Transverse colon (tissue), 4 donors: Measurements from ENCODE around the gene MGST2. TPM values are rescaled to one million over a fixed set of nuclear protein-coding genes. Genes with fewer than 3 reads are reported as not detected.

Experiments used
- DNase-seq: peaks from one replicate; pipeline ENCODE4 v3.0.0-alpha.2; 2019
- H3K27ac ChIP-seq, 4 donors: fragments of 200-600 bp; sonication (generic); 2 replicates each; pipeline ENCODE4 v1.5.1; 2016 to 2018; ENCODE audit warnings: inconsistent platforms in 4 of 4
- H3K27me3 ChIP-seq: fragments of 200-600 bp; sonication (generic); 2 replicates; pipeline ENCODE4 v1.5.1; 2017; ENCODE audit warnings: inconsistent platforms
- H3K36me3 ChIP-seq, 4 donors: fragments of 200-600 bp; sonication (generic); 2 replicates each; pipeline ENCODE4 v1.5.1; 2017 to 2019; ENCODE audit warnings: inconsistent platforms in 4 of 4
- H3K4me1 ChIP-seq, 4 donors: fragments of 200-600 bp; sonication (generic); 2 replicates each; pipeline ENCODE4 v1.5.1; 2017 to 2020; ENCODE audit warnings: inconsistent platforms in 4 of 4
- H3K4me3 ChIP-seq, 4 donors: fragments of 200-600 bp; sonication (generic); 1 replicate in 1 of 4; 2 replicates in 3 of 4; pipeline versions ENCODE4 v1.5.1 to v1.6.1; 2017 to 2019; ENCODE audit warnings: inconsistent platforms in 4 of 4
- H3K9me3 ChIP-seq, 2 donors: fragments of 200-600 bp; sonication (generic); 2 replicates each; pipeline ENCODE4 v1.5.1; 2017 to 2019; ENCODE audit warnings: inconsistent platforms in 2 of 2
- CTCF ChIP-seq, 5 experiments: fragments of 200-600 bp in 3 of 5; fragments of 450-650 bp in 2 of 5; sonication (generic) in 3 of 5; IDR thresholded peaks; 1 replicate in 2 of 5; 2 replicates in 3 of 5; pipeline ENCODE4 v1.5.1; 2016 to 2017; ENCODE audit warnings: antibody characterized with exemption in 5 of 5, inconsistent platforms in 3 of 5, mild to moderate bottlenecking in 2 of 5, moderate library complexity in 1 of 5
- EP300 ChIP-seq: sonication (generic); formaldehyde crosslinking; IDR thresholded peaks from one replicate; pipeline ENCODE4 v1.6.1; 2017; ENCODE audit warnings: antibody characterized with exemption, low read depth
- POLR2A ChIP-seq: fragments of 450-650 bp; IDR thresholded peaks from one replicate; pipeline ENCODE4 v1.6.1; 2016; ENCODE audit warnings: antibody characterized with exemption, mild to moderate bottlenecking, moderate library complexity
- POLR2AphosphoS5 ChIP-seq, 3 donors: sonication (generic); formaldehyde crosslinking; IDR thresholded peaks; one replicate each; pipeline ENCODE4 v1.6.1; 2016; ENCODE audit warnings: antibody characterized with exemption in 3 of 3
- WGBS, 2 donors: methylation state at CpG; one replicate each; pipeline ENCODE4 v1.1.5; 2018; ENCODE audit warnings: low coverage in 1 of 2; 5-methylcytosine and 5-hydroxymethylcytosine counted together
- in situ Hi-C, 4 donors: fragments of 200-750 bp; cut with MboI; loops; one replicate each; pipeline versions ENCODE4 v1.15.0 to v1.15.1; 2017; ENCODE audit warnings: low sequenced_read_pairs in 3 of 4, low pct_ligation_motif_present in 1 of 4, low pct_unique_long_range_greater_than_20kb in 1 of 4
- intact Hi-C: fragments of 100-400 bp; cut with DNase I; formaldehyde crosslinking; loops from one replicate; pipeline ENCODE4 v1.15.1; 2023; ENCODE audit warnings: low total_unique reads
- total RNA-seq, 4 donors: library from RNA; depleted of rRNA; stranded (reverse); fragments of >200 nt; gene quantifications; one replicate each; pipeline ENCODE4 v1.1.0, GENCODE V29; 2016

The MGST2 gene
- total RNA-seq, 4 donors from 2014 or later, result 3.4 to 91.5 (median 39.4) TPM

- in situ Hi-C loops, result no loop called here
- TF ChIP-seq CTCF (IDR thresholded peaks at IDR 0.05) (no peak), EP300 (no peak), POLR2A (no peak)
- no peak for DNase-seq
- intact Hi-C loops, result no loop called here
- 68 to 83% methylated on average over 2 of the region's 2 CpGs for WGBS, 2 donors
- Histone ChIP-seq H3K4me3 (no peak overlapping the region), H3K36me3 (no peaks in the 10 kb centered on the region), H3K9me3 (peaks cover 11 to 12% of the 10 kb centered on the region in 2 donors), H3K27me3 (no peaks in the 10 kb centered on the region), H3K27ac (no peak overlapping the region), H3K4me1 (no peaks in the 10 kb centered on the region)
Observed at GRCh38 chr4:139642364-139642763, 23.3 kb upstream of the MGST2 start.

- in situ Hi-C loops, result no loop called here
Observed at GRCh38 chr4:139643042-139643895, 22.4 kb upstream of the MGST2 start.

GRCh38 chr4:139645458-139645857, 20.2 kb upstream of the MGST2 start:
- Histone ChIP-seq H3K4me1 (no peaks in the 10 kb centered on the region), H3K4me3 (no peak overlapping the region), H3K9me3 (no peaks in the 10 kb centered on the region), H3K36me3 (no peaks in the 10 kb centered on the region), H3K27ac (no peak overlapping the region), H3K27me3 (no peaks in the 10 kb centered on the region)
- in situ Hi-C loops, result no loop called here
- WGBS, 2 donors, result 79 to 100% methylated on average over 1 to 6 of the region's 6 CpGs
- TF ChIP-seq CTCF (IDR thresholded peaks at IDR 0.05) (no peak), EP300 (no peak), POLR2A (no peak)
- no peak for DNase-seq
- intact Hi-C loops, result loop anchor here (5.0 kb wide), 1 partner anchor 613 kb away; no protein-coding TSS in a partner anchor

More at GRCh38 chr4:139643042-139643895, 22.4 kb upstream of the MGST2 start:
- H3K4me3 ChIP-seq, result no peak overlapping the region
- TF ChIP-seq CTCF (IDR thresholded peaks at IDR 0.05), result no peak
- H3K27ac ChIP-seq, result no peak overlapping the region
- H3K36me3 ChIP-seq, result no peaks in the 10 kb centered on the region
- H3K4me1 ChIP-seq, result no peaks in the 10 kb centered on the region
- H3K27me3 ChIP-seq, result no peaks in the 10 kb centered on the region
- no peak for DNase-seq
- 82% methylated on average over 8 to 11 of the region's 11 CpGs for WGBS, 2 donors
- peaks cover 6 to 9% of the 10 kb centered on the region in 2 donors for H3K9me3 ChIP-seq
- intact Hi-C loops, result loop anchor here (1.0 kb wide), 1 partner anchor 15 kb away; no protein-coding TSS in a partner anchor

- in situ Hi-C loops (no loop called here), intact Hi-C loops (loop anchor here (5.0 kb wide), 1 partner anchor 615 kb away; no protein-coding TSS in a partner anchor)
- Histone ChIP-seq H3K27me3 (no peaks in the 10 kb centered on the region), H3K27ac (no peak overlapping the region), H3K4me1 (peaks cover 0 to 4% (median 0%) of the 10 kb centered on the region in 4 donors), H3K9me3 (no peaks in the 10 kb centered on the region), H3K4me3 (no peak overlapping the region), H3K36me3 (no peaks in the 10 kb centered on the region)
- no peak for DNase-seq
- 75 to 89% methylated on average over 1 of the region's 1 CpG for WGBS, 2 donors
- TF ChIP-seq POLR2AphosphoS5 (IDR thresholded peaks at IDR 0.05) (no peak), POLR2A (no peak), EP300 (no peak), CTCF (IDR thresholded peaks at IDR 0.05) (no peak)
Observed at GRCh38 chr4:139647184-139647583, 18.4 kb upstream of the MGST2 start.
